Retinal pigment epithelial cell (primary cell): ENCODE results near the gene DACT2.

Source experiments
- DNase-seq: peaks from one replicate; pipeline ENCODE4 v3.0.0-alpha.2; 2010; ENCODE audit warnings: low read depth
- H3K4me3 ChIP-seq: 2 replicates; pipeline ENCODE4 v1.5.1; 2011; ENCODE audit warnings: mild to moderate bottlenecking, low read length, control low read depth, moderate library complexity
- CTCF ChIP-seq: conservative IDR thresholded peaks from 2 replicates; pipeline ENCODE4 v1.5.1; 2011; ENCODE audit warnings: low read depth, low read length, control low read depth, inconsistent platforms

DACT2 gene

GRCh38 chr6:168333491-168333890, 13.9 kb upstream of the DACT2 start:
- TF ChIP-seq CTCF: no peak
- no peak for DNase-seq
- H3K4me3 ChIP-seq: no peak overlapping the region

- no peak for DNase-seq
- TF ChIP-seq CTCF: peak; percentile 19
- no peak overlapping the region for H3K4me3 ChIP-seq
These were observed 13.5 kb upstream of the DACT2 start for GRCh38 chr6:168333039-168333438.

- no peak for DNase-seq
- no peak overlapping the region for H3K4me3 ChIP-seq
- no peak for TF ChIP-seq CTCF
These were observed 12.4 kb upstream of the DACT2 start for GRCh38 chr6:168332020-168332419.

GRCh38 chr6:168331058-168331457, 11.5 kb upstream of the DACT2 start:
- no peak for DNase-seq
- TF ChIP-seq CTCF: no peak
- H3K4me3 ChIP-seq: no peak overlapping the region

GRCh38 chr6:168330403-168330802, 10.8 kb upstream of the DACT2 start:
- no peak overlapping the region for H3K4me3 ChIP-seq
- TF ChIP-seq CTCF: no peak
- DNase-seq: no peak

GRCh38 chr6:168328086-168328485, 8.5 kb upstream of the DACT2 start:
- no peak for TF ChIP-seq CTCF
- H3K4me3 ChIP-seq: no peak overlapping the region

GRCh38 chr6:168326294-168327261, 7.0 kb upstream of the DACT2 start:
- DNase-seq: no peak
- no peak overlapping the region for H3K4me3 ChIP-seq
- TF ChIP-seq CTCF: no peak

More at GRCh38 chr6:168328086-168328485, 8.5 kb upstream of the DACT2 start:
- DNase-seq: no peak
